ENCODE measurements around the gene HYAL1.

DNA sequence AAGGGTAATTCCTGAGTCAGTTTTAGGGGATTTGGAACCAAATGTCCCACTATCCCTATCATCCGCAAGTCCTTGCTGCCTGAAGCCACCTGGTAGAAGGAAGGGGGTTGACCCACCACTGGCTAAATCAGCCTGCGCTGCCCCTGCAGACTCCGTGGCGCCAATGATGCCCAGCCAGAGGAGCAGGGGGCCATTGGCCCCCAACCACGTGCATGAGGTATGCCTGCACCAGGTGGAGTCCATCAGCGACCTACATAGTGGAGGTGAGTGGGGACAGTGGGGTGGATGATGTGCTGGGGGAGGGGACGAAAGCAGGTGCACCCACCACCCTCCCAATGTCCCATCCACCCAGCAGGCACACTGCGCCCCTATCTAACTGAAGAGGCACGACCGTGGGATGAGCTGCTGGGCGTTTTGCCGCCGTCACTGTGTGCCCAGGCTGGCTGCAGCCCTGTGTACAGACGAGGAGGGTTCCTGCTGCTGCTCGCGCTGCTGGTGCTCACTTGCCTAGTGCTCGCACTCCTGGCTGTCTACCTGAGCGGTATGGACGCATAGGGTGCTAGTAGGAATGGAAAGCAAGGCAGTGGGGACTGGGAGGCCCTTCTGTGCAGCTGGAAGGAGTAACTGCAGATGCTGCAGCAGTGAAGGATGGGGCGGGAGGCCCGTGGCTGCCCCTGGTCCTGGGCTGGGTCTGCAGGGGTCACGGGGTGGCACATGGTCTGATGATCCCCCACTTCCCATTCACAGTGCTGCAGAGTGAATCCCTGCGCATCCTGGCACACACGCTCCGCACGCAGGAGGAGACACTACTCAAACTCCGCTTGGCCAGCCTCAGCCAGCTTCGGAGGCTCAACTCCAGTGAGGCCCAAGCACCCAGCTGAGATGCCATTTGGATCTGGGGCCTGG, 16.8 kb downstream of the HYAL1 start:
- no peak for TF ChIP-seq CTCF (IDR thresholded peaks at IDR 0.05)
- TF ChIP-seq EP300 (IDR thresholded peaks at IDR 0.05): no peak

All from tibial nerve (tissue), 4 donors.